Endothelial cell of umbilical vein (primary cell): ENCODE results near the gene MAPK8IP2. TPM values are rescaled to one million over a fixed set of nuclear protein-coding genes. Genes with fewer than 3 reads are reported as not detected.

Source experiments
- BruUV-seq: library from RNA; stranded (reverse); fragments of 400-500 nt; replicated peaks from 2 replicates; lab custom pipeline; 2021; lab: Mats Ljungman, UMichigan
- CTCF ChIA-PET: fragments of 300-600, 350-600 bp; sonication (Branson Sonifier 250); formaldehyde crosslinking; loops from one replicate; lab custom pipeline; 2021; ENCODE audit warnings: antibody characterized with exemption, inconsistent platforms; lab: Charles Lee
- POLR2A ChIA-PET: fragments of 300-600, 350-600 bp; sonication (Branson Sonifier 250); formaldehyde crosslinking; loops from one replicate; lab custom pipeline; 2021; ENCODE audit warnings: antibody characterized with exemption, inconsistent platforms; lab: Charles Lee
- DNase-seq: peaks from one replicate; pipeline ENCODE4 v3.0.0-alpha.2; 2011; ENCODE audit warnings: low read depth, low spot score
- FAIRE-seq: peaks from 2 replicates; lab custom pipeline; 2011; peaks lifted over from hg19 to GRCh38; lab: Jason Lieb, UNC
- H2AFZ ChIP-seq: 2 replicates; pipeline ENCODE4 v1.6.0; 2012; ENCODE audit warnings: low read depth, low read length, control low read depth, inconsistent platforms
- H3K27ac ChIP-seq: 2 replicates; pipeline ENCODE4 v1.5.1; 2011; ENCODE audit warnings: low read depth, mild to moderate bottlenecking, control low read depth, low read length, moderate library complexity; ENCODE audit not compliant: insufficient read depth
- H3K27me3 ChIP-seq, 2 experiments: 2 replicates each; pipeline versions ENCODE4 v1.6.0 to v1.6.1; 2011; ENCODE audit warnings: low read length in 2 of 2, mixed read lengths in 1 of 2; ENCODE audit not compliant: control insufficient read depth in 2 of 2, insufficient read depth in 2 of 2
- H3K36me3 ChIP-seq, 2 experiments: 2 replicates in 1 of 2; 3 replicates in 1 of 2; pipeline ENCODE4 v1.5.1; 2011; ENCODE audit warnings: low read length in 2 of 2, mild to moderate bottlenecking in 1 of 2, moderate library complexity in 1 of 2; ENCODE audit not compliant: control insufficient read depth in 2 of 2, insufficient read depth in 2 of 2; ENCODE audit errors: extremely low read depth in 1 of 2
- H3K4me1 ChIP-seq: 3 replicates; pipeline ENCODE4 v1.5.1; 2011; ENCODE audit warnings: mild to moderate bottlenecking, low read length; ENCODE audit not compliant: control insufficient read depth, insufficient read depth; ENCODE audit errors: extremely low read depth
- H3K4me2 ChIP-seq: 2 replicates; pipeline ENCODE4 v1.6.1; 2011; ENCODE audit warnings: low read length, control low read depth, mixed read lengths; ENCODE audit not compliant: insufficient read depth
- H3K4me3 ChIP-seq, 3 experiments: fragments of 200-600 bp in 1 of 3; sonication (generic), shearing (Covaris generic) in 1 of 3; replicated peaks in 1 of 3; 2 replicates each; pipeline ENCODE4 v1.5.1; 2011 to 2016; ENCODE audit warnings: control low read depth in 3 of 3, low read length in 3 of 3, mild to moderate bottlenecking in 2 of 3, inconsistent platforms in 1 of 3, low read depth in 1 of 3, moderate library complexity in 1 of 3; ENCODE audit not compliant: insufficient read depth in 1 of 3
- H3K79me2 ChIP-seq: 2 replicates; pipeline ENCODE4 v1.6.0; 2012; ENCODE audit warnings: low read length, inconsistent platforms; ENCODE audit not compliant: control insufficient read depth, insufficient read depth
- H3K9ac ChIP-seq: replicated peaks from 2 replicates; pipeline ENCODE3; 2011; ENCODE audit warnings: low read length, control low read depth; ENCODE audit not compliant: insufficient read depth; ENCODE audit errors: extremely low read depth
- H3K9me1 ChIP-seq: replicated peaks from 3 replicates; pipeline ENCODE4 v1.6.0; 2011; ENCODE audit warnings: mild to moderate bottlenecking, low read length; ENCODE audit not compliant: control insufficient read depth, insufficient read depth; ENCODE audit errors: extremely low read depth
- H3K9me3 ChIP-seq: replicated peaks from 2 replicates; pipeline ENCODE4 v1.5.1; 2012; ENCODE audit warnings: low read length, inconsistent platforms; ENCODE audit not compliant: control insufficient read depth, insufficient read depth
- H4K20me1 ChIP-seq: replicated peaks from 2 replicates; pipeline ENCODE3; 2011; ENCODE audit warnings: mild to moderate bottlenecking, low read length; ENCODE audit not compliant: control insufficient read depth, insufficient read depth; ENCODE audit errors: extremely low read depth
- CTCF ChIP-seq, 2 donors: IDR thresholded peaks; 1 replicate in 1 of 2; 2 replicates in 1 of 2; pipeline ENCODE4 v1.5.1; 2011; ENCODE audit warnings: low read length in 2 of 2, mild to moderate bottlenecking in 2 of 2, moderate library complexity in 2 of 2, control low read depth in 1 of 2, inconsistent platforms in 1 of 2, low read depth in 1 of 2; ENCODE audit not compliant: insufficient read depth in 1 of 2; ENCODE audit errors: extremely low read depth in 1 of 2
- EZH2 ChIP-seq: IDR thresholded peaks from 2 replicates; pipeline ENCODE4 v1.6.1; 2012; ENCODE audit warnings: borderline replicate concordance, low read depth, mild to moderate bottlenecking, moderate library complexity, low read length, inconsistent platforms; ENCODE audit not compliant: severe bottlenecking
- FOS ChIP-seq: IDR thresholded peaks from 2 replicates; pipeline ENCODE4 v1.6.1; 2011; ENCODE audit warnings: mild to moderate bottlenecking, low read length, moderate library complexity, borderline replicate concordance; ENCODE audit not compliant: insufficient read depth
- GATA2 ChIP-seq: IDR thresholded peaks from 2 replicates; pipeline ENCODE4 v1.7.0; 2011; ENCODE audit warnings: low read depth, mild to moderate bottlenecking, moderate library complexity, mixed read lengths, low read length; ENCODE audit not compliant: insufficient read length, insufficient read depth
- JUN ChIP-seq: IDR thresholded peaks from 2 replicates; pipeline ENCODE4 v1.6.1; 2011; ENCODE audit warnings: borderline replicate concordance, low read depth; ENCODE audit not compliant: insufficient read length, insufficient read depth
- MYC ChIP-seq: IDR thresholded peaks from one replicate; pipeline ENCODE4 v1.6.1; 2011; ENCODE audit warnings: mild to moderate bottlenecking, low read depth, low read length
- POLR2A ChIP-seq: IDR thresholded peaks from 2 replicates; pipeline ENCODE4 v1.6.1; 2012; ENCODE audit warnings: low read depth, mild to moderate bottlenecking, control low read depth, low read length
- POLR2AphosphoS5 ChIP-seq: IDR thresholded peaks from 2 replicates; pipeline ENCODE4 v1.6.1; 2012; ENCODE audit warnings: low read depth, mild to moderate bottlenecking, control low read depth, low read length, moderate library complexity; ENCODE audit not compliant: insufficient read depth
- dilution Hi-C: fragments of 300-500 bp; cut with MboI; formaldehyde crosslinking; loops from one replicate; pipeline ENCODE4 v1.15.0; 2019; ENCODE audit warnings: low sequenced_read_pairs; ENCODE audit not compliant: extremely low pct_ligation_motif_present
- intact Hi-C: fragments of 100-400 bp; cut with micrococcal nuclease; formaldehyde crosslinking; loops from one replicate; pipeline ENCODE4 v1.10.0; 2022
- polyA plus RNA-seq, 4 experiments: library from polyadenylated mRNA; depleted of rRNA in 3 of 4; stranded (reverse) in 3 of 4; unstranded in 1 of 4; fragments of >200 nt; gene quantifications; 2 replicates each; pipeline versions ENCODE4 v1.2.1 to v1.2.3, GENCODE V29; 2011 to 2012; ENCODE audit warnings: missing spikeins in 1 of 4
- total RNA-seq: library from RNA; stranded (reverse); gene quantifications from 2 replicates; pipeline ENCODE4 v1.2.3, GENCODE V29; 2021
- TF ChIP-seq, protein P1 (sequence below): IDR thresholded peaks from 2 replicates; pipeline ENCODE4 v1.6.1; 2011; ENCODE audit not compliant: insufficient read depth, insufficient read length

Gene MAPK8IP2
- total and polyA plus RNA-seq, 2 donors (not counting 3 experiments of a cell fraction or from before 2014, with no cell fraction given) = 0.21 to 0.31 TPM

DNA sequence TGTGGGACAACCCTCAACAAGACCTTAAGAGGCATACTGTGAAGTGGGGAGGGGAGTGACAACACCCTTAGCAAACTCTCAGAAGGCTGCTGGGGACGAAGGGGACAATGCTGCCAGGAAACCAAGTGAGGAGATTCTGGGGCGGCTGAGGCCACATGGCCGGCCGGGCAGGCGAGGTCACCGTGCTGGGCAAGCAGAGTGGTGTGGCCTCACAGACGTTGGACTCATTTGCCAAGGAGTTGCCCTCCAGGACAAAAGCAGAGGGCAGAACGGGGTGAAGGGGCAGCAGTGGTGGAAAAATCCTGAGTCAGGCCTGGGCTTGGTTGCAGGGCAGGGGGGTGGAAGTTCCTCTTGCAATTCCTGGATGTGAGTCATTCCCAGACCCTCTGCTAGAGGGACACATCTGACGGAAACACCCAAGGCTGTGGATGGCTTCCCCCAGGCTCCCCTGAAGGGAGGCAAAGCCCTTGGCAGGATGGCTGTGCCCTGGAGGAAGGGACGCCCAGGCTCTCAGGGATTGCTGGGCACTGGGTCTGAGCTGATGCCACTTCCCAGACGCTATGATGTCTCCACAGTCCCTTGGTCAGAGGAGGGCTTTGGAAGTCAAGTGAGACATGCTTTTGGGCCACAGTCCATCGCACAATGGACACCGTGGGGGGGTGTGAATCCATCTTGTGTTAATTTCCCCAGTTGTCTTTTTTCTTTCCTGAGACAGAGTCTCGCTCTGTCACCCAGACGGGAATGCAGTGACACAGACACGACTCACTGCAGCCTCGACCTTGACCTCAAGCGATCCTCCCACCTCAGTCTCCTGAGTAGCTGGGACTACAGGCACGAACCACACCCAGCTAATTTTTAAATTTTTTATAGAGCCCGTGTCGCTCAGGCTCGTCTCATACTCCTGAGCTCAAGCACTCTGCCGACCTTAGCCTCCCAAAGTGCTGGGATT lies 55.8 kb downstream of the MAPK8IP2 start:
- peak overlapping the region; percentile 47 for H3K4me2 ChIP-seq
- dilution Hi-C loops = no loop called here

More for the DNA sequence above, 55.8 kb downstream of the MAPK8IP2 start:
- peak overlapping the region; percentile 86 for H3K27ac ChIP-seq
- ChIA-PET POLR2A (interaction anchor here (1.3 kb wide), 1 partner anchor 15 kb away, joined by 4 read pairs; no protein-coding TSS in a partner anchor), CTCF (interaction anchor here (0.7 to 1.5 kb wide), 7 partner anchors 10 to 36 kb away, joined by 3 to 7 read pairs (median 4); partner anchors contain the start of genes ARSA and SHANK3)
- BruUV-seq = TSS peak; percentile 91
- peak overlapping the region; percentile 55 for H2AFZ ChIP-seq
- H3K9ac ChIP-seq = peak overlapping the region; percentile 27
- FAIRE-seq (peak; percentile 100), DNase-seq (peak; percentile 96)
- H3K9me3 ChIP-seq = no peaks in the 10 kb centered on the region
- H3K36me3 ChIP-seq = no peaks in the 10 kb centered on the region
- H3K4me1 ChIP-seq = peaks cover 29% of the 10 kb centered on the region
- TF ChIP-seq POLR2AphosphoS5 (peak; percentile 97), JUN (peak; percentile 95), MYC (no peak), EZH2 (no peak), FOS (peak; percentile 86), POLR2A (peak; percentile 88), CTCF (IDR thresholded peaks at IDR 0.05; ENCODE audit: extremely low read depth in 1 of 2, insufficient read depth in 1 of 2, low read depth in 1 of 2, low read length in 2 of 2) (no peak), GATA2 (peak; percentile 49)
- TF ChIP-seq, protein P1, sequence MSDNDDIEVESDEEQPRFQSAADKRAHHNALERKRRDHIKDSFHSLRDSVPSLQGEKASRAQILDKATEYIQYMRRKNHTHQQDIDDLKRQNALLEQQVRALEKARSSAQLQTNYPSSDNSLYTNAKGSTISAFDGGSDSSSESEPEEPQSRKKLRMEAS = peak; percentile 17
- H3K9me1 ChIP-seq = no peaks in the 10 kb centered on the region
- no peaks in the 10 kb centered on the region for H3K79me2 ChIP-seq
- intact Hi-C loops = loop anchor here (1.0 to 2.0 kb wide), 3 partner anchors 16 to 28 kb away; partner anchors contain the start of genes ARSA and SHANK3
- H3K4me3 ChIP-seq = no peak overlapping the region
- no peaks in the 10 kb centered on the region for H3K27me3 ChIP-seq
- no peaks in the 10 kb centered on the region for H4K20me1 ChIP-seq
